DND-41 (cell line): ENCODE measurements around the gene EPHB6.

ENCODE experiments used
- CTCF ChIP-seq: IDR thresholded peaks from 2 replicates; pipeline ENCODE4 v1.5.1; 2012; ENCODE audit warnings: borderline replicate concordance, low read length, moderate library complexity, mild to moderate bottlenecking; ENCODE audit not compliant: poor library complexity, severe bottlenecking; ENCODE audit errors: extremely low read depth
- EZH2 ChIP-seq: IDR thresholded peaks from 3 replicates; pipeline ENCODE4 v1.6.1; 2012; ENCODE audit warnings: borderline replicate concordance, low read depth, mild to moderate bottlenecking, moderate library complexity, low read length, inconsistent platforms; ENCODE audit not compliant: severe bottlenecking

GRCh38 chr7:142898377-142899170 lies 43.7 kb downstream of the EPHB6 start:
- TF ChIP-seq CTCF (no peak), EZH2 (no peak)
